ENCODE data around the gene MPO. TPM values are rescaled to one million over a fixed set of nuclear protein-coding genes. Genes with fewer than 3 reads are reported as not detected.

MPO gene
- total RNA-seq, 1 experiment from 2014 or later, result not detected

- TF ChIP-seq FOXJ3 (CRISPR knock-in tag; IDR thresholded peaks at IDR 0.05; ENCODE audit: borderline replicate concordance), result no peak
- no peak for TF ChIP-seq CBFB (CRISPR knock-in tag; IDR thresholded peaks at IDR 0.05; ENCODE audit: low read depth)
Observed at GRCh38 chr17:58300336-58300735, 19.6 kb upstream of the MPO start (continued).

DNA sequence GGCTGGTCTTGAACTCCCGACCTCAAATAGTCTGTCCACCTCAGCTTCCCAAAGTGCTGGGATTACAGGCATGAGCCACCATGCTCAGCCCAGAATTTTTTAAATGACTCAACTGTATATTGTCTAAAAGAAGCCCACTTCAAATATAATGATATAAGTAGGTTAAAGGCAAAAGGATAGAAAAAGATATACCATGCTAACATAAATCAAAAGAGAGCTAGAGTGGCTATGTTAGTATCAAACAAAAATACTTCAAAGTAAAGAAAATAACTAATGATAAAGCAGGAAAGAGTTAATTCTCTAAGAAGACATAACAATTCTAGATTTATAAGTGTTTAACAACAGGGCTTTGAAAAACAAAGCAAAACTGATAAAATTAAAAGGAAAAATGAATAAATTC lies 13.3 kb upstream of the MPO start:
- DNase-seq (ENCODE audit: low spot score) (no peak), ATAC-seq (no peak)
- no peak overlapping the region for H3K27ac Mint-ChIP-seq
- TF ChIP-seq NFE2L1 (CRISPR knock-in tag; IDR thresholded peaks at IDR 0.05), result no peak
- TF ChIP-seq, protein P1, sequence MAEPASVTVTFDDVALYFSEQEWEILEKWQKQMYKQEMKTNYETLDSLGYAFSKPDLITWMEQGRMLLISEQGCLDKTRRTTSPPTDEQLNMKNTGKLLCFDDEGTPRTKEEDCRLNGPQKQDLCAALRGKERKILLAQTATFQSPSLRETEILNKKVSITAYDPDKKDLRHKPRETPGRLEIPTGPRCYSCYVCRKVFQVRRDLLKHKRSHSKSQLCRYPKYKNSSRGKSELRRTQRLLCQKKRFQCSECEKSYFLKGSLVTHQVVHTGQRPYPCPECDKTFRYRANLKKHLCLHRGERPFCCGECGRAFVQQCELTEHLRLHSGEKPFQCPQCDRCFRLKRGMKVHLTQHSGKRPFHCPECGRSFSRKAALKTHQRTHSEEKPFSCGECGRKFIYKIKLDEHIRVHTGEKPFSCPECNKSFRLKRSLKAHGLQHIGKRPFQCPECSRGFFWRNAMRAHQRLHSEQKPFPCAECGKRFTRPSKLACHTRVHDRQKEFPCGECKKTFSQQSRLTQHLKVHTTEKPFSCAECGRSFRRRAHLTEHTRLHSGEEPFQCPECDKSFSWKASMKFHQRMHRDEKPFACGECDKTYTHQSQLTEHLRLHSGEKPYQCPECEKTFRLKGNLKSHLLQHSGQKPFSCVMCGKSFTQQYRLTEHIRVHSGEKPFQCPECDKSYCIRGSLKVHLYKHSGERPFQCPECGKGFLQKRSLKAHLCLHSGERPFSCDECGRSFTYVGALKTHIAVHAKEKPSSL (CRISPR knock-in tag; conservative IDR thresholded peaks at IDR 0.05), result no peak
- no peak for TF ChIP-seq NFYB (CRISPR knock-in tag; conservative IDR thresholded peaks at IDR 0.05; ENCODE audit: low read depth)
- no peaks in the 10 kb centered on the region for H3K36me3 Mint-ChIP-seq
- ChIA-PET POLR2A (no interaction called here), CTCF (no interaction called here)
- no peak overlapping the region for H3K4me3 Mint-ChIP-seq
- no peaks in the 10 kb centered on the region; the same call in 1 of the 2 replicates for H3K9me3 Mint-ChIP-seq
- peaks cover 16% of the 10 kb centered on the region for H3K27me3 Mint-ChIP-seq (ENCODE audit: low read depth)
- no peaks in the 10 kb centered on the region for H3K4me1 Mint-ChIP-seq

DNA sequence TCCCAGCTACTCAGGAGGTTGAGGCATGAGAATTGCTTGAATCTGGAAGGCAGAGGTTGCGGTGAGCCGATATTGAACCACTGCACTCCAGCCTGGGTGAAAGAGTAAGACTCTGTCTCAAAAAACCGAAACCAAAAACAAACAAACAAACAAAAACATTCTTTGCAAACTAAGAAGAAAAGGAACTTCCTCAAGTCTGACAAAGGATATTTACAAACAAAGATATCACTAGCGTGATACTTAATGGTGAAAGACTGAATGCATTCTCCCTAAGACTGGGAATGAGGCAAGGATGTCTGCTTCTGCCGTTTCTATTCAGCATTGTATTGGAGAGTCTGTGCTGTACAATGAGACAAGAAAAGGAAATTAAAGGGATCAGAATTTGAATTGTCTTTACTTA lies 10.5 kb upstream of the MPO start:
- ATAC-seq, result no peak
- ChIA-PET CTCF (interaction anchor here (0.5 kb wide), 1 partner anchor 9 kb away, joined by 3 read pairs; no protein-coding TSS in a partner anchor), POLR2A (interaction anchor here (0.7 kb wide), 1 partner anchor 60 kb away, joined by 3 read pairs; no protein-coding TSS in a partner anchor)
- Mint-ChIP-seq H3K27ac (no peak overlapping the region), H3K4me3 (no peak overlapping the region), H3K27me3 (ENCODE audit: low read depth) (peaks cover 16% of the 10 kb centered on the region), H3K36me3 (no peaks in the 10 kb centered on the region), H3K9me3 (no peaks in the 10 kb centered on the region; the same call in 1 of the 2 replicates), H3K4me1 (no peaks in the 10 kb centered on the region)
- TF ChIP-seq NR1H2 (CRISPR knock-in tag; IDR thresholded peaks at IDR 0.05), result no peak
- TF ChIP-seq, protein P2, sequence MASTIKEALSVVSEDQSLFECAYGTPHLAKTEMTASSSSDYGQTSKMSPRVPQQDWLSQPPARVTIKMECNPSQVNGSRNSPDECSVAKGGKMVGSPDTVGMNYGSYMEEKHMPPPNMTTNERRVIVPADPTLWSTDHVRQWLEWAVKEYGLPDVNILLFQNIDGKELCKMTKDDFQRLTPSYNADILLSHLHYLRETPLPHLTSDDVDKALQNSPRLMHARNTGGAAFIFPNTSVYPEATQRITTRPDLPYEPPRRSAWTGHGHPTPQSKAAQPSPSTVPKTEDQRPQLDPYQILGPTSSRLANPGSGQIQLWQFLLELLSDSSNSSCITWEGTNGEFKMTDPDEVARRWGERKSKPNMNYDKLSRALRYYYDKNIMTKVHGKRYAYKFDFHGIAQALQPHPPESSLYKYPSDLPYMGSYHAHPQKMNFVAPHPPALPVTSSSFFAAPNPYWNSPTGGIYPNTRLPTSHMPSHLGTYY (CRISPR knock-in tag; IDR thresholded peaks at IDR 0.05), result no peak
- no peak for TF ChIP-seq FOXJ3 (CRISPR knock-in tag; IDR thresholded peaks at IDR 0.05; ENCODE audit: borderline replicate concordance)
- TF ChIP-seq STAT6 (CRISPR knock-in tag; conservative IDR thresholded peaks at IDR 0.05; ENCODE audit: low read depth), result no peak
- TF ChIP-seq, protein P1 (CRISPR knock-in tag; conservative IDR thresholded peaks at IDR 0.05), result no peak
- TF ChIP-seq ZNF121 (CRISPR knock-in tag; IDR thresholded peaks at IDR 0.05), result no peak
- DNase-seq (ENCODE audit: low spot score), result no peak

DNA sequence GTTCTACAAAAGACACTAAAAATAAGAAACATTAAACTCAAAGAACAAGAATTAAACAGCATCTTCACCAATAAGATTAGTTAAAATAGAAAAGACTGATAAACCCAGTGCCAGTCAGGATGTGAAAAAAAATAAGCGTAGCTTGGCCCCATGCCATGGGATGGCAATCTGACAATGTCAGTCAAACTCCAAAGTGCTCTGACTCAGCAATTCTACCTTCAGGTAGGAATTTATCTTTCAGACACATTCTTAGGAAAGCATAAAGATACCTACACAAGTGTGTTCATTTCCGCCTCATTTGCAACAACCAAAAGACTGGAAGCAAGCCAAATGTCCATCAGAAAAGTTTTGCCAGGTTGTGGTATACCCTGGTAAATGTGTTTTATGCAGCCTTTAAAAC lies 9.1 kb upstream of the MPO start:
- H3K9me3 Mint-ChIP-seq, result no peaks in the 10 kb centered on the region; the same call in 1 of the 2 replicates
- TF ChIP-seq GRHL2 (CRISPR knock-in tag; IDR thresholded peaks at IDR 0.05; ENCODE audit: insufficient replicate concordance, severe bottlenecking), result no peak
- TF ChIP-seq CREB1 (CRISPR knock-in tag; IDR thresholded peaks at IDR 0.05), result no peak
- TF ChIP-seq, protein P1 (CRISPR knock-in tag; conservative IDR thresholded peaks at IDR 0.05), result no peak
- DNase-seq (ENCODE audit: low spot score), result no peak
- H3K27ac Mint-ChIP-seq, result no peak overlapping the region
- no peaks in the 10 kb centered on the region for H3K36me3 Mint-ChIP-seq
- ChIA-PET POLR2A (no interaction called here), CTCF (no interaction called here)
- ATAC-seq, result no peak
- H3K4me3 Mint-ChIP-seq, result no peak overlapping the region
- peaks cover 16% of the 10 kb centered on the region for H3K27me3 Mint-ChIP-seq (ENCODE audit: low read depth)
- H3K4me1 Mint-ChIP-seq, result peaks cover 6% of the 10 kb centered on the region
